ENCODE measurements around the gene ST7. TPM values are rescaled to one million over a fixed set of nuclear protein-coding genes. Genes with fewer than 3 reads are reported as not detected.

The ST7 gene
- total RNA-seq, 1 experiment from 2014 or later = 12.9 TPM

DNA sequence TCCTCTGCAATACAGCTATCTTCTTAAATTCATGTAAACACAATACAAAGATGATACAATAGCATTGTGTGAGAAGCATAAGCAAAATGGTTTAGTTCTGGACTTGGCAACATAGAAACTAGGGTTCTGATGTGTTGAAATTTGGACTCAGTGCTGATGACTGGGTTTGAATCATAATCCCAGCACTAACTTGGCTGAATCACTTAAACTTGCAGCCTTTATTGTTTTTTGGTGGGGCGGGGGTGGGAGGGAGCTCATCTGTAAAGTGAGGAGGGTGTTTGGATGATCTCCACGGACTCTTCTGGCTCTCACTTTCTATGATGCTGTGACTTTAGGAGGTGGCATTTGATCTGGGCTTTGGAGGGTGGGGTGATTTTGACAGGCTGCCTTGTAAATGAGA lies 211.3 kb downstream of the ST7 start:
- Histone ChIP-seq H3K27ac (ENCODE audit: insufficient read length, low read depth, low read length) (no peak overlapping the region), H3K23me2 (ENCODE audit: insufficient read length, low read depth, low read length, poor library complexity, severe bottlenecking) (no peaks in the 10 kb centered on the region), H3T11ph (ENCODE audit: low read length) (no peak overlapping the region), H4K20me1 (ENCODE audit: control insufficient read depth, insufficient read depth, insufficient read length) (no peaks in the 10 kb centered on the region), H2BK15ac (ENCODE audit: low read depth, low read length) (no peak overlapping the region), H3K4me1 (ENCODE audit: insufficient read depth, low read length) (no peaks in the 10 kb centered on the region; the same call in 1 of the 2 replicates), H2AK5ac (ENCODE audit: insufficient read length, low read length) (no peak overlapping the region), H3K14ac (ENCODE audit: insufficient read depth, low read length) (no peak overlapping the region), H3K4me2 (ENCODE audit: insufficient read depth, insufficient read length, low read length) (no peak overlapping the region), H3K4ac (ENCODE audit: low read depth, low read length) (no peak overlapping the region), H2BK5ac (ENCODE audit: insufficient read length, low read length) (no peak overlapping the region), H3K79me2 (ENCODE audit: insufficient read depth, low read length) (no peaks in the 10 kb centered on the region), H2AFZ (ENCODE audit: low read length) (no peak overlapping the region), H3K9me3 (ENCODE audit: control insufficient read depth, low read depth, low read length) (no peaks in the 10 kb centered on the region), H3K18ac (ENCODE audit: insufficient read length, low read depth, low read length) (no peak overlapping the region), H3K56ac (ENCODE audit: insufficient read length, low read depth, low read length) (no peak overlapping the region), H3K9ac (ENCODE audit: extremely low read depth, insufficient read length, low read length) (no peak overlapping the region), H4K91ac (ENCODE audit: insufficient read length, low read depth, low read length) (no peak overlapping the region), H2BK120ac (ENCODE audit: low read depth, low read length, poor library complexity, severe bottlenecking) (no peak overlapping the region), H2BK12ac (ENCODE audit: insufficient read length, low read depth, low read length) (no peak overlapping the region), H2BK20ac (ENCODE audit: low read depth, low read length, poor library complexity, severe bottlenecking) (no peak overlapping the region), H3K79me1 (ENCODE audit: insufficient read depth, low read depth, low read length, poor library complexity, severe bottlenecking) (no peaks in the 10 kb centered on the region), H4K8ac (replicated peaks; ENCODE audit: insufficient read length, low read depth, low read length) (no peak overlapping the region), H3K27me3 (ENCODE audit: insufficient read depth, low read length) (no peaks in the 10 kb centered on the region), H3K23ac (ENCODE audit: insufficient read length, low read depth, low read length) (no peak overlapping the region), H4K5ac (ENCODE audit: insufficient read length, low read depth, low read length) (no peak overlapping the region)
- Mint-ChIP-seq H3K27ac (no peak overlapping the region), H3K27me3 (ENCODE audit: low read depth) (no peaks in the 10 kb centered on the region), H3K4me1 (peaks cover 5% of the 10 kb centered on the region in 2 experiments), H3K36me3 (ENCODE audit: insufficient read depth in 1 of 3, low read depth in 3 of 3) (no peaks in the 10 kb centered on the region), H3K9me3 (no peaks in the 10 kb centered on the region; a peak in 1 of 5 replicates), H3K4me3 (no peak overlapping the region)
- TF ChIP-seq CTCF (conservative IDR thresholded peaks at IDR 0.05) = no peak
- no CpG with 5 or more reads among the region's 2 CpGs for WGBS (ENCODE audit: extremely low coverage, insufficient read length, low lambda C conversion rate)
- DNase-seq = no peak
